ENCODE results near the gene EPOP.

GRCh38 chr17:38663125-38663751, 11.5 kb downstream of the EPOP start:
- TF ChIP-seq CTCF (IDR thresholded peaks at IDR 0.05) (peak; percentile 44; the same call in 1 of the 2 replicates), ZNF425 (CRISPR knock-in tag; conservative IDR thresholded peaks at IDR 0.05) (no peak), ZNF512 (CRISPR knock-in tag; IDR thresholded peaks at IDR 0.05; ENCODE audit: borderline replicate concordance) (no peak), IRF2 (CRISPR knock-in tag; IDR thresholded peaks at IDR 0.05; ENCODE audit: borderline replicate concordance, low read depth) (no peak), GTF2I (CRISPR knock-in tag; conservative IDR thresholded peaks at IDR 0.05) (no peak), MLX (CRISPR knock-in tag; IDR thresholded peaks at IDR 0.05) (no peak), JAZF1 (CRISPR knock-in tag; IDR thresholded peaks at IDR 0.05) (no peak), STAT6 (CRISPR knock-in tag; conservative IDR thresholded peaks at IDR 0.05; ENCODE audit: low read depth) (no peak), JUN (CRISPR knock-in tag; IDR thresholded peaks at IDR 0.05) (no peak), MAX (CRISPR knock-in tag; IDR thresholded peaks at IDR 0.05) (peak; percentile 47; the same call in 1 of the 2 replicates)
